Esophagus (tissue), 2 donors: ENCODE measurements around the gene SEMA4B. TPM values are rescaled to one million over a fixed set of nuclear protein-coding genes. Genes with fewer than 3 reads are reported as not detected.

Experiments
- H3K27ac ChIP-seq, 2 donors: one replicate each; pipeline ENCODE4 v1.5.1; 2013; ENCODE audit warnings: low read depth in 2 of 2, mild to moderate bottlenecking in 2 of 2, inconsistent platforms in 1 of 2, low read length in 1 of 2, moderate library complexity in 1 of 2
- H3K27me3 ChIP-seq, 2 donors: one replicate each; pipeline ENCODE4 v1.6.1; 2013; ENCODE audit warnings: low read length in 2 of 2, control low read depth in 1 of 2, mild to moderate bottlenecking in 1 of 2; ENCODE audit not compliant: insufficient read depth in 2 of 2, control insufficient read depth in 1 of 2
- H3K36me3 ChIP-seq, 2 donors: one replicate each; pipeline ENCODE4 v1.6.1; 2013; ENCODE audit warnings: low read length in 1 of 2; ENCODE audit not compliant: control insufficient read depth in 2 of 2, insufficient read depth in 2 of 2
- H3K4me1 ChIP-seq, 2 donors: one replicate each; pipeline ENCODE4 v1.6.1; 2013; ENCODE audit warnings: low read length in 1 of 2; ENCODE audit not compliant: control insufficient read depth in 2 of 2, insufficient read depth in 2 of 2
- H3K4me3 ChIP-seq, 2 donors: one replicate each; pipeline ENCODE4 v1.5.1; 2013; ENCODE audit warnings: low read length in 2 of 2, mild to moderate bottlenecking in 2 of 2, low read depth in 1 of 2, moderate library complexity in 1 of 2
- H3K9me3 ChIP-seq, 2 donors: one replicate each; pipeline ENCODE4 v1.6.1; 2013; ENCODE audit warnings: mild to moderate bottlenecking in 2 of 2, low read depth in 1 of 2, low read length in 1 of 2, moderate library complexity in 1 of 2; ENCODE audit not compliant: control insufficient read depth in 2 of 2, insufficient read depth in 1 of 2
- WGBS, 2 donors: extraction: QIAGEN DNeasy Blood & Tissue Kit; methylation state at CpG; one replicate each; pipeline ENCODE4 v1.1.7; 2013; 5-methylcytosine and 5-hydroxymethylcytosine counted together
- polyA plus RNA-seq, 2 donors: library from polyadenylated mRNA; stranded (reverse); fragments of 200-250 nt; gene quantifications; one replicate each; pipeline ENCODE4 v1.2.3, GENCODE V29; 2013
- donor health status: healthy with polysubstance abuse.
- donor health status: Bipolar disorder and iron deficiency.

Gene SEMA4B
- polyA plus RNA-seq, 2 donors, result 90.5 to 121 TPM

GRCh38 chr15:90212221-90213098 is 11.3 kb downstream of the SEMA4B start:
- peaks cover 11 to 36% of the 10 kb centered on the region in 2 donors for H3K4me1 ChIP-seq

GRCh38 chr15:90213122-90213817 is 12.1 kb downstream of the SEMA4B start:
- H3K4me1 ChIP-seq, result peaks cover 11 to 37% of the 10 kb centered on the region in 2 donors
- H3K9me3 ChIP-seq, result no peaks in the 10 kb centered on the region
- no peak overlapping the region for H3K4me3 ChIP-seq
- H3K36me3 ChIP-seq, result peaks cover 3 to 30% of the 10 kb centered on the region in 2 donors
- no peaks in the 10 kb centered on the region for H3K27me3 ChIP-seq
- whole genome bisulfite sequencing, 2 donors, result 40 to 43% methylated on average over 12 of the region's 12 CpGs
- H3K27ac ChIP-seq, result peak overlapping the region; percentile 98

More at GRCh38 chr15:90212221-90213098, 11.3 kb downstream of the SEMA4B start:
- H3K9me3 ChIP-seq, result no peaks in the 10 kb centered on the region
- H3K4me3 ChIP-seq, result peak overlapping the region in 1 of 2 donors; percentile 7
- WGBS, 2 donors, result 47 to 58% methylated on average over 35 of the region's 35 CpGs
- H3K36me3 ChIP-seq, result peaks cover 0 to 22% of the 10 kb centered on the region in 2 donors
- H3K27ac ChIP-seq, result peak overlapping the region; percentile 98
- H3K27me3 ChIP-seq, result no peaks in the 10 kb centered on the region

- Histone ChIP-seq H3K27me3 (no peaks in the 10 kb centered on the region), H3K4me1 (peaks cover 11 to 36% of the 10 kb centered on the region in 2 donors), H3K27ac (peak overlapping the region; percentile 98), H3K9me3 (no peaks in the 10 kb centered on the region), H3K36me3 (peaks cover 3 to 30% of the 10 kb centered on the region in 2 donors), H3K4me3 (no peak overlapping the region)
- 45 to 53% methylated on average over 11 of the region's 11 CpGs for WGBS, 2 donors
Observed at GRCh38 chr15:90213818-90214204, 12.7 kb downstream of the SEMA4B start.

GRCh38 chr15:90214553-90215196 is 13.5 kb downstream of the SEMA4B start:
- Histone ChIP-seq H3K27me3 (no peaks in the 10 kb centered on the region), H3K36me3 (peaks cover 3 to 34% of the 10 kb centered on the region in 2 donors), H3K4me3 (no peak overlapping the region), H3K9me3 (no peaks in the 10 kb centered on the region), H3K27ac (peak overlapping the region; percentile 36 to 88), H3K4me1 (peaks cover 11 to 34% of the 10 kb centered on the region in 2 donors)
- 60 to 64% methylated on average over 8 of the region's 8 CpGs for WGBS, 2 donors

GRCh38 chr15:90217671-90218394 is 16.7 kb downstream of the SEMA4B start:
- WGBS, 2 donors, result 57 to 72% methylated on average over 9 of the region's 9 CpGs
- peaks cover 7 to 18% of the 10 kb centered on the region in 2 donors for H3K4me1 ChIP-seq
- H3K9me3 ChIP-seq, result no peaks in the 10 kb centered on the region
- H3K27ac ChIP-seq, result peak overlapping the region; percentile 33 to 78
- H3K4me3 ChIP-seq, result no peak overlapping the region
- no peaks in the 10 kb centered on the region for H3K27me3 ChIP-seq
- H3K36me3 ChIP-seq, result peaks cover 3 to 33% of the 10 kb centered on the region in 2 donors

- no peaks in the 10 kb centered on the region for H3K9me3 ChIP-seq
- peak overlapping the region in 1 of 2 donors; percentile 63 for H3K27ac ChIP-seq
- H3K4me3 ChIP-seq, result no peak overlapping the region
- no peaks in the 10 kb centered on the region for H3K27me3 ChIP-seq
- H3K36me3 ChIP-seq, result peaks cover 10 to 50% of the 10 kb centered on the region in 2 donors
- peaks cover 7 to 18% of the 10 kb centered on the region in 2 donors for H3K4me1 ChIP-seq
- 65 to 67% methylated on average over 17 of the region's 17 CpGs for WGBS, 2 donors
Observed at GRCh38 chr15:90219421-90220141, 18.5 kb downstream of the SEMA4B start.

- Histone ChIP-seq H3K9me3 (no peaks in the 10 kb centered on the region), H3K27ac (peak overlapping the region; percentile 35 to 88), H3K36me3 (peaks cover 18 to 62% of the 10 kb centered on the region in 2 donors), H3K4me3 (no peak overlapping the region), H3K27me3 (no peaks in the 10 kb centered on the region), H3K4me1 (peaks cover 7 to 18% of the 10 kb centered on the region in 2 donors)
- 43 to 46% methylated on average over 14 of the region's 14 CpGs for WGBS, 2 donors
Observed at GRCh38 chr15:90221246-90221900, 20.2 kb downstream of the SEMA4B start.

GRCh38 chr15:90222547-90222946 is 21.4 kb downstream of the SEMA4B start:
- Histone ChIP-seq H3K4me1 (peaks cover 7 to 13% of the 10 kb centered on the region in 2 donors), H3K4me3 (no peak overlapping the region), H3K27ac (no peak overlapping the region), H3K9me3 (no peaks in the 10 kb centered on the region), H3K36me3 (peaks cover 18 to 66% of the 10 kb centered on the region in 2 donors), H3K27me3 (no peaks in the 10 kb centered on the region)
- 74 to 86% methylated on average over 2 of the region's 2 CpGs for WGBS, 2 donors
